ENCODE results near the gene MAPKAPK3.

MAPKAPK3 gene

DNA sequence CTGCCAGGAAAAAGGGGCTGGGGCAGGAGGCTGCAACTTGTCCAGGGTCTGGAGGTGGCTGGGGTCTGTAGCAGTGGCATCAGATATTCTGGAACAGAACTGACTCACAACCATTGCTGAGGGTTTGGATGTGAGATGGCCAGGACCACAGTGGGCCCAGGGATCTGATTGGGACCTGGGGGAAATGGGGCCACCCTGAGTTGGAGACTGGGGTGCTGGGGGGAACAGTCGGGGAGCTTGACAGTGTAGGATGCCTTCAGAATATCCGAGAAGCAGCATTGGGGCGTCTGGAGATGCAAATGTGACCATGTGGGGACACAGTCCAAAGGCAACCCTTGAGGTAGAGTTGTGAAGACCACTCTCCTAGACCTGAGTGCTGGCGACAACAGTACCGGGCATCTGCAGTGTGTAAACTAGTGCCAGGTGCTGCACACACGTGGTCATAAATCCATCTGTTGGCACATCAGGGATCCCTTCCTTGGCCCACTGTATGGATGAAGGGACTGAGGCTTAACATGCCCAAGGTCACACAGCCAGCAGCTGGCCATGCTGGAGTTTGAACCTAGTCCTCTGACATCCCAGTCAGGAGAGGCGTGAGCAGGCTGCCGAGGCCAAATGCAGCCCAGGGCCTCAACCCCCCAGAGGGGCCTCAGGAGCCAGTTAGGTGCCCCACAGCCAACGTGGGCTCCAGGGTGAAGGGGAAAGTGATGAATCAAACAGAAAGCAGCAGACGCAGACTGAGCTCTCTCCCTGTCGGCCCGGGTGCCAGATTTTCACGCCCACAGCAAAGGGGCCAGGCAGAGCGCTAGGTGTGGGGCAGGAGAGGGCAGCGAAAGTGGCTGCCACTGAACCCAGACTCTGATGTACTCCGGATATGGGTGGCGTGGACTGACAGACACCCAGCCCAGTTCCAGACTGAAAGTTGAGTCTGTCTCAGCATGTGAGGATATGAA lies 28.9 kb upstream of the MAPKAPK3 start:
- no peak for FAIRE-seq

DNA sequence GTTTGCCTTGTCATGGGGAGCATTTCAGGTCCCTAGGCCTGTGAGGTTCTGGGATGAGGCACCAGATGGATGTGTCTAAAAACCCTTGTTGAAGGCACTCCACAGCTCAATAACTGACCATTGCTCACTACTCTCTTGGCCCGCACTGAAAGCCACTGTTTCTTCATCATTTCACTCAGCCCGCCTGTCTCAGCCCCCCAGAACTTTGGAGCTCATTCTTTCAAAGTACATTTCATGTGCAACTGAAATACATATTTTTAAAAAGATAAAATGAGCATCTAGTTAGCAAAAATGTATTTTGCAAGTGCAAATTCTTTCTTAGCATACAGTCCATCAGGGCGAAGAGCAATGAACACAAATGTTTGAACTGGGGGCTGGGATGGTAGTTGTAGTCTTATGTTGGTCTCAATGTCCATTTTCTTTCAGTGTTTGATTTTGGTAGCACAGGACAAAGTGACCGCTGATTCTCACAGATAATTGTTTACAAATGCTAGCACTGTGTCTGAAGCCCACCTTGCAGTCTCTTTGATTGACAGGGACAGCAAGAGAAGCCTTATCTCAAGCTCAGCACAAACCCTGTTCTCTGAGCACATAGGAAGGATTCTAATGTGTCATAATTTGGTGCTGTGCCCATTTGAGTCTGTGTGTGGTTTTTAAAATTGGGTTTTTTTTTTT lies 28.1 kb upstream of the MAPKAPK3 start:
- FAIRE-seq, result no peak

GRCh38 chr3:50591196-50591741 lies 25.7 kb upstream of the MAPKAPK3 start:
- no peak for FAIRE-seq

GRCh38 chr3:50592568-50592967 lies 24.4 kb upstream of the MAPKAPK3 start:
- no peak for FAIRE-seq

GRCh38 chr3:50594253-50594785 lies 22.6 kb upstream of the MAPKAPK3 start:
- no peak for FAIRE-seq

DNA sequence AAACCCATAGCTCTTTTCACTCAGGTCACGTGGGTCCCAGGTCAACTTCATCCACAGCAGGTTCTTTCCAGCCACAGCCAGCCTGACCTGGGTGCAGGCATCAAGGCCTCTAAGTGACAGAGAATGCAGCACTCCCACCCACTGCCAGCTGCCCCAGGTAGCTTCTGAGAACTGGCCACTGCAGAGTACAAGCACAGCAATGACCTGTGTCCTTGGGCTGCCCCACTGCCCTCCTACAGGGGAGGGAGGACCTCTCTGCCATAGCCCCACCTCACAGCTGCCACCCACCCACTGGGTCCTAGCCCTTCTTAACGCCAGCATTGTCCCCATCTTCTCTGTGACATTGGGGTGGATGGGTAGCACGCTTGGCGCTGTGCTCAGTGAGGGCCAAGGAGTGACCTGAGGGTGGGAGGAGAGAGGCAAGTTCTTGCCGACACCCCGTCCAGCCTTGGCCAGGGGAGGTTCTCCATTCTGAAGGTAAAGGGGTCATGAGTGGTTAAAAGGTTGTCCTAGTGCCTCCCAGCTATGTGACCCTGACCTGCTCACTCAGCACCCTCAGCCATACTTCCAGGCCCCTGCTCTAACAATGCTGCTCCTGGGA lies 17.7 kb upstream of the MAPKAPK3 start:
- no peak for FAIRE-seq

GRCh38 chr3:50599716-50600118 lies 17.2 kb upstream of the MAPKAPK3 start:
- no peak for FAIRE-seq

DNA sequence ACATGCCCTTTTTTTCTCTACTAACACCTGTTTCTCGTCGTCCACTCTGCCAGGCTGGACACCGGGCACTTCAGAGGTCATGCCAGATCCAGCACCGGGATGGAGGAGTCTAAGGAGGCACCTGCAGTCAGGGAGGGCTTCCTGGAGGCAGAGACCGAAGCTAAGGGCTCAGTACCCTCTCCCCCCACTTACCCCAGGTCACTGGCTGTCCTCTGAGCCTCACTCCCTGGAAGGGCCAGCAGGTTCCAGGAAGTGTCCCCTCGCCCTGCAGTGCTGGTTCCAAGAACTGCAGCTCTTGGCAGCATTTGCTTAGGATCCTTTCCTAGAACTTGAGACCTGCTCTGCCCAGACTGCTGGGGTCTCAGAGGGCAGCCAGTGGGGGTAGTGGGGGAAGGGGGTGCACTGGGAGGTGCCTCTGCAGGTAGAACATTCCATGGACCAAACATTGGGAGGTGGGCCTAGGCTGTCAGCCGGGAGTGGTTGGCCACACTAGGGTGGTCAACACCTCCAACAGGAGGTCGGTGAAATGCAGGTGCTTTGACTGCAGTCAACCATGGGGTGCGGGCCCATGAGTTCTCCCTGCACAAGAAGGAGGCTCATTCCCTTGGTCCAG lies 16.7 kb upstream of the MAPKAPK3 start:
- FAIRE-seq, result no peak

- no peak for FAIRE-seq
These were observed 15.9 kb upstream of the MAPKAPK3 start for GRCh38 chr3:50600841-50601591.

GRCh38 chr3:50602595-50603191 lies 14.3 kb upstream of the MAPKAPK3 start:
- FAIRE-seq, result no peak

- no peak for FAIRE-seq
These were observed 13.5 kb upstream of the MAPKAPK3 start for GRCh38 chr3:50603261-50604109.

DNA sequence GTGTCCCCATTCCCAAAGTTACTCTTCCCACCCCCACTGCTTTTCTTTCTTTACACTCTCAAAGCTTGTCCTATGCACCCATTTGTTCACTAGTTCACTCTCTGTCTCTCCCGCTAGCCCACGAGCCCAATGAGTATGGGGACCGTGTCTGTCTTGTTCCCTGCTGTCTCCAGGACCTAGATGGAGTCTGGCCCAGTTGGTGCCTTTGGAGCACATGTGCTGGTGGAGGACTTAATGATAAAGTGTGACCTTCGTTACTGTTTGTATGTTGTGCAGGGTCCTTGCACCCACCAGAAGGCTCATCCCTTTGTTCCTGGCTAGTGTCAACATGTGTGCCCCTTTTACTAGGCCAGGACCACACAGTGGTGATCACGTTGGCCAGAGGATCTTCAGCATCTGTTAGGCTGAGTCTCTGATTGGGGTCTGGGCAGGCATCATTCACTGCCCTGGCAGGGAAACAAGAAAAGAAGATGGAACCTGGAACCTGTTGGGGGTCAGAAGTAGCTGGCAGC lies 12.8 kb upstream of the MAPKAPK3 start:
- no peak for FAIRE-seq

- FAIRE-seq, result no peak
These were observed 12.0 kb upstream of the MAPKAPK3 start for GRCh38 chr3:50604628-50605588.

GRCh38 chr3:50605901-50606326 lies 11.0 kb upstream of the MAPKAPK3 start:
- FAIRE-seq, result no peak

- no peak for FAIRE-seq
These were observed 10.4 kb upstream of the MAPKAPK3 start for GRCh38 chr3:50606596-50606995.

GRCh38 chr3:50607271-50608091 lies 9.5 kb upstream of the MAPKAPK3 start:
- no peak for FAIRE-seq

DNA sequence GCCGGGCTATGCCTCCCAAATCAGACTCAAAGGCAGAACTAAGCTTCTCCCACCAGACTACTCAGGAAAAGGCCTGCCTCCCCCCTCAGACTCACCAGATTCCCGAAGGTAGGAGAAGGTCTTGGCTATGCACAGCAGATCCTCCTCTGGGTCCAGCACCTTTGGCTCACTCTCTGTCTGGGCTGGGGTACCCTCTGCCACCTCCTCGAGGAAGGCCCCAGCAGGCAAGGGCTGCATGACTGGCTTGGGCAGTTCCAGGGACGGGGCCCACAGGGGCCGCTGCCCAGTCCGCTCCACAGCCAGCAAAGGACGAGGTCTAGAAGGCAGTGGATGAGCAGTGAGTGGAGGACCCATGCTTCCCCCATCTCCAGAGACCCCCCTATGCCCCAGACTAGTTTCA lies 8.7 kb upstream of the MAPKAPK3 start:
- no peak for FAIRE-seq
